Stimulated activated naive CD8-positive, alpha-beta T cell treated with anti-CD3 and anti-CD28 coated beads, Interleukin-15, Interleukin-2, amounts not matched to agents 100 ng/mL and 50 ng/mL, for 24 hours (primary cell): ENCODE measurements around the gene NTPCR.

ENCODE experiments used
- H3K27ac Mint-ChIP-seq: one replicate; pipeline ENCODE4 v1.8.0; 2021; ENCODE audit warnings: mild to moderate bottlenecking, mixed read lengths
- H3K27me3 Mint-ChIP-seq: one replicate; pipeline ENCODE4 v1.8.0; 2021; ENCODE audit warnings: mixed read lengths
- H3K36me3 Mint-ChIP-seq: one replicate; pipeline ENCODE4 v1.8.0; 2021; ENCODE audit warnings: low read depth, mixed read lengths
- H3K4me1 Mint-ChIP-seq: one replicate; pipeline ENCODE4 v1.8.0; 2021; ENCODE audit warnings: low read depth, mixed read lengths
- H3K4me3 Mint-ChIP-seq: one replicate; pipeline ENCODE4 v1.8.0; 2021; ENCODE audit warnings: mild to moderate bottlenecking, mixed read lengths
- H3K9me3 Mint-ChIP-seq: one replicate; pipeline ENCODE4 v1.8.0; 2021; ENCODE audit warnings: mixed read lengths

Gene NTPCR

GRCh38 chr1:232982238-232982944 lies 32.0 kb downstream of the NTPCR start:
- H3K27me3 Mint-ChIP-seq, result no peaks in the 10 kb centered on the region
- no peaks in the 10 kb centered on the region for H3K9me3 Mint-ChIP-seq
- H3K4me3 Mint-ChIP-seq, result no peak overlapping the region
- peaks cover 16% of the 10 kb centered on the region for H3K4me1 Mint-ChIP-seq
- no peak overlapping the region for H3K27ac Mint-ChIP-seq
- peaks cover 33% of the 10 kb centered on the region for H3K36me3 Mint-ChIP-seq

DNA sequence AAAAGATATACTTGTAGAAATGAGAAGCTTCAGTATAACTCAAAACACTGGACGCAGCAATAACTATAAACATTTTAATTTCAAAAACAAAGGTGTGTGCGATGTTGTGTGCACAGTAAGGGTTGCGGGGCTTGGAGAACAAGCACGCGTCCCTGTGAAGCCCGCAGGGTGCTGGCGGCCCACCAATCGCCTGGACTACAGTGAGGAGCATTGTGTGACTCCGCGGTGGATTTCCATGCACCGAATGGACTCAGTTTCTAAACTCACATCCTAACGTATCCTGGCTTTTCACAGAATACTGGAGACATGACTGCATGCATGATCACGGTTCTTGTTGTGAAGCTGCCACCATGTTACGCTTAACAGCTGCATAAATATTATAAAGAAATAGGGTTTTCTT lies 33.0 kb downstream of the NTPCR start:
- no peaks in the 10 kb centered on the region for H3K27me3 Mint-ChIP-seq
- peaks cover 7% of the 10 kb centered on the region for H3K4me1 Mint-ChIP-seq
- H3K9me3 Mint-ChIP-seq, result no peaks in the 10 kb centered on the region
- no peak overlapping the region for H3K4me3 Mint-ChIP-seq
- no peak overlapping the region for H3K27ac Mint-ChIP-seq
- H3K36me3 Mint-ChIP-seq, result peaks cover 23% of the 10 kb centered on the region

- H3K27me3 Mint-ChIP-seq, result no peaks in the 10 kb centered on the region
- H3K27ac Mint-ChIP-seq, result no peak overlapping the region
- H3K4me1 Mint-ChIP-seq, result peaks cover 1% of the 10 kb centered on the region
- H3K4me3 Mint-ChIP-seq, result no peak overlapping the region
- no peaks in the 10 kb centered on the region for H3K9me3 Mint-ChIP-seq
- peaks cover 18% of the 10 kb centered on the region for H3K36me3 Mint-ChIP-seq
Observed at GRCh38 chr1:232983817-232984567, 33.6 kb downstream of the NTPCR start.

GRCh38 chr1:232984577-232985425 lies 34.4 kb downstream of the NTPCR start:
- Mint-ChIP-seq H3K4me1 (no peaks in the 10 kb centered on the region), H3K9me3 (no peaks in the 10 kb centered on the region), H3K4me3 (no peak overlapping the region), H3K27ac (no peak overlapping the region), H3K27me3 (no peaks in the 10 kb centered on the region), H3K36me3 (peaks cover 15% of the 10 kb centered on the region)

- Mint-ChIP-seq H3K36me3 (peaks cover 7% of the 10 kb centered on the region), H3K27me3 (no peaks in the 10 kb centered on the region), H3K4me3 (no peak overlapping the region), H3K9me3 (no peaks in the 10 kb centered on the region), H3K27ac (no peak overlapping the region), H3K4me1 (peaks cover 2% of the 10 kb centered on the region)
Observed at GRCh38 chr1:232985882-232986526, 35.6 kb downstream of the NTPCR start.

DNA sequence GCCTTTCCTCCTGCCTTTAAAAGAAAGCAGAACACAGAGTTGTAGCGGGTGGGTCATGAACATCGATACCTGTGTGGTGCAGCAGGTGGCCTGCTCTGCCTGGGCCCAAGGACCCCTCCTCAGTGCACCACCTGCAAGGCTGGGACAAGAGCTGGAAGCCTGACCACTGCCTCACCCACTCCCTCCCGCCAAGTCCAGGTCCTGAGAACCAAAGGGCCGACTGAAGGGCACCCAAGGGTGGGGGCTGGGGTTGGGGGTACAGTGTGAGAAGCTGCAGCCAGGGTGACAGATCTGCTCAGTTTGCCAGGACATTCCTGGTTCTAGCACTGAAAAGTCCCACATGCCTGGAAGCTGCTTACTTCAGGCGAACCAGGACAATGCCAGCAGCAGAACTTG lies 36.1 kb downstream of the NTPCR start:
- peaks cover 7% of the 10 kb centered on the region for H3K4me1 Mint-ChIP-seq
- H3K4me3 Mint-ChIP-seq, result no peak overlapping the region
- H3K9me3 Mint-ChIP-seq, result no peaks in the 10 kb centered on the region
- H3K36me3 Mint-ChIP-seq, result peaks cover 3% of the 10 kb centered on the region
- H3K27ac Mint-ChIP-seq, result no peak overlapping the region
- H3K27me3 Mint-ChIP-seq, result no peaks in the 10 kb centered on the region

GRCh38 chr1:232987046-232987773 lies 36.8 kb downstream of the NTPCR start:
- Mint-ChIP-seq H3K27me3 (no peaks in the 10 kb centered on the region), H3K9me3 (no peaks in the 10 kb centered on the region), H3K36me3 (peaks cover 9% of the 10 kb centered on the region), H3K4me1 (peaks cover 7% of the 10 kb centered on the region), H3K4me3 (no peak overlapping the region), H3K27ac (no peak overlapping the region)

GRCh38 chr1:232987774-232988140 lies 37.3 kb downstream of the NTPCR start:
- Mint-ChIP-seq H3K4me3 (no peak overlapping the region), H3K9me3 (no peaks in the 10 kb centered on the region), H3K27me3 (no peaks in the 10 kb centered on the region), H3K4me1 (peaks cover 7% of the 10 kb centered on the region), H3K36me3 (peaks cover 11% of the 10 kb centered on the region), H3K27ac (no peak overlapping the region)

DNA sequence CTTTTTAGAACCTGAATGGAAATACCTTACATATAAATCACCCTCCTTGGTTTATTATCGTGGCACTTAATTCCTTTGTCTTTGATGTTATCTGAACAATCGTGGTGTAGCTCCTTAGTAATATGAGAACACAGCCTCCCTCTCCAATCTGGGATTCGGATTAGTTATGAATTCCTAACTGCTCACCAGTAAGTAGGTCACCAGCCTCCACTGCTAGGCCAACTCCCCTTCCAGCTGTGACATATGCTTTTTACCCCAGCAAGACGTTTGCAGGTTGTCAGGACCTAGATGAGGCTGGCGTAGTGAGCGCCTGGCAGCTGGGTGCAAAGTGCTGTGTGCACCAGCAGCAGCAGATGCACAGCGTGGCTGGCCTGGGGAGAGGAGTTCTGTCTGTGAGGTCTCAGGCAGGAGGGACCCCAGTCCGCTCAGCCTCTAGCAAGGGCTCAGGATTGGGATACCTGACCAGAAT lies 38.2 kb downstream of the NTPCR start:
- H3K27ac Mint-ChIP-seq, result no peak overlapping the region
- peaks cover 5% of the 10 kb centered on the region for H3K9me3 Mint-ChIP-seq
- no peaks in the 10 kb centered on the region for H3K27me3 Mint-ChIP-seq
- peaks cover 18% of the 10 kb centered on the region for H3K36me3 Mint-ChIP-seq
- no peak overlapping the region for H3K4me3 Mint-ChIP-seq
- peaks cover 7% of the 10 kb centered on the region for H3K4me1 Mint-ChIP-seq

DNA sequence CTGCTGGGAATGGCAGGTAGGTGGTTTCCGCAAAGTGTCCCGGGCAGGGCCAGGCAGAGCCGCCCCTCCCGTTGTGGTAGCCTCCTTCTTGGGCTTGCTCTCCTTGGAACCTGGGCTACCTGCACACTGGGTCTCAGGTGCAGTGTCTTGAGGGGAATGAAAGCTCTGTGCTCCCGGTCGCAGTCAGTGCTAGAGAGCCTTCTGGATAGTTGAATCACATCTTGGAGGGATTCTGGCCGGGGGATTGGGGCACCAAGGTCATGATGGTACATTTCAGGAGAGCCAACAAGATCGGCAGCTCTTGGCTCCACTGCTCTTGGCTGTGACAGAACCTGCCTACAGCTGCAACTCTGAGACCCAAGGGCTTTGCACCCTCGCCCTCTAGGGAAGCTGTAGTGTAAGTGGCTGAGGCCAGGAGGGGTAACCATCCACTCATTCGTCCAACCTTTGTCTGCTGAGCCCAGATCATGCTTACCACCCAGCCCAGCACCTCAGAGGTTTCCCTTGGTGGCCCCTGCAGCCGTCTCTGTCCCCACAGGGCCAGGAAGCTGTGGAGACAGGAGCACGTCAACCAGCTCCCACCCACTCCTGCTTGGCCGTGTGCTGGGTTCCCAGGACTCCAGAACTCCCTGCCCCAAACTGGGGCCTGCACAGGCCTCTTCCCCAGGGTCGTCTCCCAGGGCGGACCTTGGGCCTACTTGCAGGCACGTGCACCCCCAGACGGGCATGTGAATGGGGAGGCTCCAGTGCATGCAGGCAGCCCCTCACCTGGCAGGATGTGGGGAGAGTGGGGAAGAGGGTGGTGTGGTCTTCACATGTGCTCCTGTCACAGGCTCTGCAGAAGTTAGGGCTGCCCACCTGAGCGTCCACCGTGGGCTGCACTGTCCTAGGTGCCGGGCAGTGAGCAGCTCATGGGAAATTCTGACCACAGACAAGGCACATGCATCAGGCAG lies 40.0 kb downstream of the NTPCR start:
- H3K27me3 Mint-ChIP-seq, result no peaks in the 10 kb centered on the region
- H3K4me3 Mint-ChIP-seq, result no peak overlapping the region
- H3K9me3 Mint-ChIP-seq, result peaks cover 16% of the 10 kb centered on the region
- H3K27ac Mint-ChIP-seq, result no peak overlapping the region
- peaks cover 36% of the 10 kb centered on the region for H3K36me3 Mint-ChIP-seq
- peaks cover 7% of the 10 kb centered on the region for H3K4me1 Mint-ChIP-seq

DNA sequence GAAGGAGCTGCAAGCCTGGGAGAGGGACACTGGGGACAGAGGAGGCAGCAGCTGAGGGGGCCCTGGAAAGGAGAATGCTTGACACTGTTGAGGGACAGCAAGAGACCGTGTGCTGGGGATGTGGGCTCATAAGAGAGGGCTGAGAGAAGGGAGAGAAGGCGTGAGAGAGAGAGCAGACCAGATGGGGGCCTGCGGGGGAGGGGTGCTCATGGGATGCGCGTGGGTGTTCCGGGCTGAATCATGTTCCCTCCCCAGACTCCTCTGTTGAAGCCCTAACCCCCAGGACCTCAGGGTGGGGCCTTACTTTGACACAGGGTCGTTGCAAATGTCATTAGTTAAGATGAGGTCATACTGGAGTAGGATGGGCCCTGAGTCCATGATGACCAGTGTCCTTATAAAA lies 40.8 kb downstream of the NTPCR start:
- H3K27ac Mint-ChIP-seq, result no peak overlapping the region
- H3K4me1 Mint-ChIP-seq, result peaks cover 7% of the 10 kb centered on the region
- H3K36me3 Mint-ChIP-seq, result peaks cover 42% of the 10 kb centered on the region
- no peak overlapping the region for H3K4me3 Mint-ChIP-seq
- no peaks in the 10 kb centered on the region for H3K27me3 Mint-ChIP-seq
- peaks cover 16% of the 10 kb centered on the region for H3K9me3 Mint-ChIP-seq

DNA sequence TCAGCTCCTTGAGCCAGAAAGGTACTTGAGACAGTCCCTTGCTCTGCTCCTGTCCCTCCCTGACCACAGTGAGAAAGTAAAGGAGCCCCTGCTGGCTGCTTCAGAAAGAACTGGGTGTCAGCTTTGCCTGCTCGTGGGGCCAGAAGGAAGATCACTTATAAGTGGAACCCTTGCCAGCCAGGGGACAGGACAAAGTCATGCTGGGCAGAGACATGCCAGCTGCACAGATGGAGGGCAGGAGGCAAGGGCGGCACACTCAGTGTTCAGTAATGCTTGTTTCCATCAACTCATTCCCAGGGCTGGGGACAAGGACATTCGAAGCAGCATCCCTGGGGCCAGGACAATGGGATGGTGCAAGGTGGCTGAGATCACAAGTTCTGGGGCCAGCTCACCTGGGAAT lies 41.8 kb downstream of the NTPCR start:
- peaks cover 7% of the 10 kb centered on the region for H3K4me1 Mint-ChIP-seq
- no peak overlapping the region for H3K4me3 Mint-ChIP-seq
- peaks cover 16% of the 10 kb centered on the region for H3K9me3 Mint-ChIP-seq
- H3K27ac Mint-ChIP-seq, result no peak overlapping the region
- peaks cover 52% of the 10 kb centered on the region for H3K36me3 Mint-ChIP-seq
- no peaks in the 10 kb centered on the region for H3K27me3 Mint-ChIP-seq

DNA sequence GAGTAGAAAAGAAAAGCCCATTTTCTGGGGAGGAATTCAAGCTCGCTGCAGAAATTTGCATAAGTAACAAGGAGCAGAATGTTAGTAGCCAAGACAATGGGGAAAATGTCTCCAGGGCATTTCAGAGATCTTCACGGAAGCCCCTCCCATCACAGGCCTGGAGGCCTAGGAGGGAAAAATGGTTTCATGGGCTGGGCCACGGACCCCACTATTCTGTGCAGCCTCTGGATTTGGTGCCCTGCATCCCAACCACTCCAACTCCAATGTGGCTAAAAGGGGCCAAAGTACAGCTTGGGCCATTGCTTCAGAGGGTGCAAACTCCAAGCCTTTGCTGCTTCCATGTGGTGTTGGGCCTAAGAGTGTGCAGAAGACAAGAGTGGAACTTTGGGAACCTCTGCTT lies 43.1 kb downstream of the NTPCR start:
- H3K36me3 Mint-ChIP-seq, result peaks cover 63% of the 10 kb centered on the region
- H3K4me1 Mint-ChIP-seq, result peaks cover 7% of the 10 kb centered on the region
- H3K4me3 Mint-ChIP-seq, result no peak overlapping the region
- no peaks in the 10 kb centered on the region for H3K27me3 Mint-ChIP-seq
- H3K27ac Mint-ChIP-seq, result no peak overlapping the region
- peaks cover 16% of the 10 kb centered on the region for H3K9me3 Mint-ChIP-seq
